ENCODE data around the gene BLM.

DNA sequence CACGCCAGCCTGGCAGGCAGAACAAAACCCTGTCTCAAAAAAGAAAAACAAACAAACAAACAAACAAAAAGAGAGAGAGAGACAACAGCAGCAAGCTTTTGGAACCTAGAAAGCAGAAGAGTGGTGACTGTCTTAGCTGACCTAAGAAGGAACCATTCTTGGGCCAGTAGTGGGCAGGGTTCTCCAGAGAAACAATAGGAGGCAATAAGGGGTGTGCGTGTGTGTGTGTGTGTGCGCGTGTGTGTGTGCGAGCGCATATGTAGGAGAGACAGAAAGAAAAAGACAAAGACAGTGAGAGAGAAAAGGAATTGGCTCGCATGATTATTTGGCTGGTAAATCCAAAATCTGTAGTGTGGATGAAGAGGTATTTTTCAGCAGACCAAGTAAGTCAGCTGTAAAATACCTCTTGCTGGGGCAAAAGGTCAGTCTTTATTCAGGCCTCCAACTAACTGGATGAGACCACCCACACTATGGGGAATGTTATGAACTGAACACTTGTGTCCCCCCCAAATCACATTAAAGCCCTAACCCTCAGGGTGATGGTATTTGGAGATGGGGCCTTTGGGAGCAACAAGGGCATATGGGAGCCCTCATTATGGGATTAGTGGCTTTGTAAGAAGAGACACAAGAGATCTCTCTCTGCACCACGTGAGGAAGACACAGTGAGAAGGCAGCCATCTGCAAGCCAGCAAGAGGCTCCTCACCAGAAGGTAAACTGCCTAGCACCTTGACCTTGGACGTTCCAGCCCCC, 15.1 kb upstream of the BLM start:
- TF ChIP-seq, protein P1, sequence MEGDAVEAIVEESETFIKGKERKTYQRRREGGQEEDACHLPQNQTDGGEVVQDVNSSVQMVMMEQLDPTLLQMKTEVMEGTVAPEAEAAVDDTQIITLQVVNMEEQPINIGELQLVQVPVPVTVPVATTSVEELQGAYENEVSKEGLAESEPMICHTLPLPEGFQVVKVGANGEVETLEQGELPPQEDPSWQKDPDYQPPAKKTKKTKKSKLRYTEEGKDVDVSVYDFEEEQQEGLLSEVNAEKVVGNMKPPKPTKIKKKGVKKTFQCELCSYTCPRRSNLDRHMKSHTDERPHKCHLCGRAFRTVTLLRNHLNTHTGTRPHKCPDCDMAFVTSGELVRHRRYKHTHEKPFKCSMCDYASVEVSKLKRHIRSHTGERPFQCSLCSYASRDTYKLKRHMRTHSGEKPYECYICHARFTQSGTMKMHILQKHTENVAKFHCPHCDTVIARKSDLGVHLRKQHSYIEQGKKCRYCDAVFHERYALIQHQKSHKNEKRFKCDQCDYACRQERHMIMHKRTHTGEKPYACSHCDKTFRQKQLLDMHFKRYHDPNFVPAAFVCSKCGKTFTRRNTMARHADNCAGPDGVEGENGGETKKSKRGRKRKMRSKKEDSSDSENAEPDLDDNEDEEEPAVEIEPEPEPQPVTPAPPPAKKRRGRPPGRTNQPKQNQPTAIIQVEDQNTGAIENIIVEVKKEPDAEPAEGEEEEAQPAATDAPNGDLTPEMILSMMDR (IDR thresholded peaks at IDR 0.05): no peak
- TF ChIP-seq POLR2A (IDR thresholded peaks at IDR 0.05) (no peak), EP300 (IDR thresholded peaks at IDR 0.05) (no peak)

All from ovary (tissue), 3 donors.